ENCODE data around the gene STK32A.

STK32A gene

GRCh38 chr5:147245381-147246165 is 10.7 kb downstream of the STK32A start:
- H3K36me3 ChIP-seq (ENCODE audit: control insufficient read depth, insufficient read depth, low read length), result no peaks in the 10 kb centered on the region
- no peak overlapping the region for H3K4me3 ChIP-seq (ENCODE audit: low read depth, low read length)
- no peaks in the 10 kb centered on the region for H3K9me3 ChIP-seq (ENCODE audit: control insufficient read depth, low read length)
- no peak overlapping the region for H3K4me2 ChIP-seq (ENCODE audit: low read length)
- H3K9ac ChIP-seq, result no peak overlapping the region
- H3K79me2 ChIP-seq, result no peaks in the 10 kb centered on the region
- TF ChIP-seq CTCF (IDR thresholded peaks at IDR 0.05), result no peak
- no peak overlapping the region for H2AFZ ChIP-seq
- H3K27me3 ChIP-seq (ENCODE audit: control insufficient read depth, insufficient read depth, low read length), result no peaks in the 10 kb centered on the region
- no peaks in the 10 kb centered on the region for H3K4me1 ChIP-seq
- H3K27ac ChIP-seq, result no peak overlapping the region

- TF ChIP-seq CTCF (IDR thresholded peaks at IDR 0.05), result no peak
- Histone ChIP-seq H3K9ac (no peak overlapping the region), H3K36me3 (ENCODE audit: control insufficient read depth, insufficient read depth, low read length) (no peaks in the 10 kb centered on the region), H3K4me3 (ENCODE audit: low read depth, low read length) (no peak overlapping the region), H2AFZ (no peak overlapping the region), H3K4me2 (ENCODE audit: low read length) (no peak overlapping the region), H3K79me2 (no peaks in the 10 kb centered on the region), H3K27me3 (ENCODE audit: control insufficient read depth, insufficient read depth, low read length) (no peaks in the 10 kb centered on the region), H3K4me1 (no peaks in the 10 kb centered on the region), H3K27ac (no peak overlapping the region), H3K9me3 (ENCODE audit: control insufficient read depth, low read length) (no peaks in the 10 kb centered on the region)
Measured at GRCh38 chr5:147248561-147248960, 13.7 kb downstream of the STK32A start.

- H2AFZ ChIP-seq, result no peak overlapping the region
- no peaks in the 10 kb centered on the region for H3K4me1 ChIP-seq
- no peak overlapping the region for H3K27ac ChIP-seq
- H3K27me3 ChIP-seq (ENCODE audit: control insufficient read depth, insufficient read depth, low read length), result no peaks in the 10 kb centered on the region
- no peak overlapping the region for H3K4me2 ChIP-seq (ENCODE audit: low read length)
- no peak overlapping the region for H3K4me3 ChIP-seq (ENCODE audit: low read depth, low read length)
- no peaks in the 10 kb centered on the region for H3K36me3 ChIP-seq (ENCODE audit: control insufficient read depth, insufficient read depth, low read length)
- H3K9ac ChIP-seq, result no peak overlapping the region
- no peaks in the 10 kb centered on the region for H3K9me3 ChIP-seq (ENCODE audit: control insufficient read depth, low read length)
- no peaks in the 10 kb centered on the region for H3K79me2 ChIP-seq
- no peak for TF ChIP-seq CTCF (IDR thresholded peaks at IDR 0.05)
Measured at GRCh38 chr5:147259837-147260236, 25.0 kb downstream of the STK32A start.

- H3K4me3 ChIP-seq (ENCODE audit: low read depth, low read length), result no peak overlapping the region
- H3K4me2 ChIP-seq (ENCODE audit: low read length), result no peak overlapping the region
- no peaks in the 10 kb centered on the region for H3K4me1 ChIP-seq
- no peak overlapping the region for H3K27ac ChIP-seq
- H3K27me3 ChIP-seq (ENCODE audit: control insufficient read depth, insufficient read depth, low read length), result peaks cover 4% of the 10 kb centered on the region
- no peaks in the 10 kb centered on the region for H3K36me3 ChIP-seq (ENCODE audit: control insufficient read depth, insufficient read depth, low read length)
- no peak overlapping the region for H2AFZ ChIP-seq
- no peak overlapping the region for H3K9ac ChIP-seq
- H3K79me2 ChIP-seq, result no peaks in the 10 kb centered on the region
- H3K9me3 ChIP-seq (ENCODE audit: control insufficient read depth, low read length), result no peaks in the 10 kb centered on the region
- no peak for TF ChIP-seq CTCF (IDR thresholded peaks at IDR 0.05)
Measured at GRCh38 chr5:147267082-147267832, 32.4 kb downstream of the STK32A start.
